ENCODE data around the gene THAP8.
"Not testable (repeated sequence)": the region's sequence is repeated elsewhere in the genome, so short reads cannot be mapped to it uniquely, and the experiment has no call there.

The THAP8 gene
- total RNA-seq = 0.28 to 7.5 (median 3.4) reads per million in 17 experiments

DNA sequence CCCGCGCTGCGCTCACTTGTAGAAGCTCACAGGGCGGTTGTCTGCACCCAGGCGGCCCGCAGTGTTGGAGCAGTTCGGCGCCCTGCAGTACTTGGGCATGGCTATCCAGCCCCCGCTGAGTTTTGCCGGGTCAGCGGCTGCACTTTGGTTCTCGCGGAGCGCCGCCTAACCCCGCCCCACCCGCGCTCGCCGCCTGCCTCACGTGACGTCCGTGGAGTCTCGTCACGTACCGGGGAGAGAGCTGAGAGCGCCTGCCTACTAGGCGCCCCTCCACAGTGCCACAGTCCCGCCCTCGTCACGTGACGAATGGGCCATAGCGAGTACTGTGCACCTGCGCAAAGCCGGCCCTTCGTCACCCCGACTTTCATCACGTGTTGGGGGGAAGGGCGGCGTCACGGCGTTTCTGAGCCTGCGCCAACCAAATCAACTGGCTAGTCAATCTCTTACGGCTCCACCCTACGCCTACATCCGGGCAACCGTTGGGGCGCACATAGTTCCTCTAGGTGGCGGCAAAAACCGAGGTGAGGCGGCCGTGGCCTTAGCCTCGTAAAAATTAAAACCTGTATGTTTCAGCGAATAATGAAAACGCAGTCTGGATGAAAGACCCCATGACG lies at the start of gene THAP8:
THAP8 (minus strand) TSS at position 167 of the 614 bp plus-strand sequence; CDS start at position 99, 68 bp downstream.
- peak; percentile 100 for DNase-seq

DNA sequence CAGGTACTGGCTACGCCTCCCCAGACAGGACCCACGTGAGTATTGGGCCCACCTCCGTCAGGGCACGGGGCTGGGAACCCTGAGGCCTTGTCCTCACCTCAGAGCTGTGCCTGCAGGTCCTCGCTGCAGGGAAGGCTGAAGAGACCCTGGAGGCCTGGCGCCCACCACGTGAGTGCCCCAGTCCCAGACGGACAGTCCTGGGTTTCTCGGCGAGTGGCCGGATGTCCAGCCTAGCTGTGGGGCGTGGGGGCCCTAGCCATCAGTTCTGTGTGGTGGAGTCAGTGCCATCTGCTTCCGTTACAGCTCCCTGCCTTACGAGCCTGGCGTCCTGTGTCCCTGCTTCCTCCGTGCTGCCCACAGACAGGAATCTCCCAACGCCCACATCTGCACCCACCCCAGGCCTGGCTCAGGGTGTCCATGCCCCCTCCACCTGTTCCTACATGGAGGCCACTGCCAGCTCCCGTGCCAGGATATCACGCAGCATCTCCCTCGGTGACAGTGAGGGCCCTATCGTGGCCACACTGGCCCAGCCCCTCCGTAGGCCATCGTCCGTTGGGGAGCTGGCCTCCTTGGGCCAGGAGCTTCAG lies 49.0 kb upstream of the THAP8 start:
- DNase-seq = no peak

DNA sequence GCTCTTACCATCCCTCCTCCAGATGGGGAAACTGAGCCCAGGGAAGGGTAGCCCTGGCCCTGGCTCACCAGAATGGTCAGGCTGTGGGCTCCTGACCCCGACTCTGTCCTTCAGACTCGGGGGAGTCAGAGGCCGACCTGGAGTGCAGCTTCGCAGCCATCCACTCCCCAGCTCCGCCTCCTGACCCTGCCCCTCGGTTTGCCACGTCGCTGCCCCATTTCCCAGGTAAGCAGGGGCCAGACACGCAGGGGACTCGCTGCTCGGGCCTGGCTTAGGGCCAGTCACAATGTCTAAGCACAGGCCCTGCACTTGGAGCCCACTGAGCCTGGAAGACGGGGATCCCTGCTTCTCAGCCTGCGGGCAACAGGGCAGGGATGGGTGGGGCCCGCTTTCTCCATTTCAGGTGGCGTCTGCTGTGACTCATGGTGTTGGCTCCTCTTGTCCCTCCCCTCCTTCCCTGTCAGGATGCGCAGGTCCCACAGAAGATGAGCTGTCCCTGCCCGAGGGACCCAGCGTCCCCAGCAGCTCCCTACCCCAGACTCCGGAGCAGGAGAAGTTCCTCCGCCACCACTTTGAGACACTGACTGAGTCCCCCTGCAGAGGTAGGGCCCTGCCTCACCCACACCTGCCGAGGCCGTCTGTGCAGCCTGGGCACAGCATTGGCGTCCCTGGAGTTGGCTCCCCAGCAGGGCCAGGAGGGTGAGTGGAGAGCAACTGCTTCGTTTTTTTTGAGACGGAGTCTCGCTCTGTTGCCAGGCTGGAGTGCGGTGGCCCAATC lies 47.7 kb upstream of the THAP8 start:
- no peak for DNase-seq

DNA sequence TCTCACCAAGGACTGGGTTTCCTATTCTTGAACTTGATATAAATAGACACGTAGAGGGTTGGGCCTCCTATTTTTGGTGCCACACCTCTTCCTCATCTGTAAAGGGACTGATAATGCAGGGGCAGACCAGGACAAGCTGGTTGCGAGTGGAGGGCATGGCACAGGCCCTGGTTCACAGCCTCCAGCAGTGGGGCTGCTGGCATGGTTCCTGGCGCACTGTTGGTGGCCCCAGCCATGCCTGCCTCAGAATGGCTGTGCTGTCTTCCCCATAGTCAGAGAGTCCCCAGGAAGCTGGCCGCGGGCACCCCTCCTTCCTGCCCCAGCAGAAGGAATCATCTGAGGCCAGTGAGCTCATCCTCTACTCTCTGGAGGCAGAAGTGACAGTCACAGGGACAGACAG lies 46.4 kb upstream of the THAP8 start:
- DNase-seq = peak; percentile 9 to 71 (median 52)

GRCh38 chr19:36099166-36099785 lies 45.2 kb upstream of the THAP8 start:
- DNase-seq = no peak

- no peak for DNase-seq
Observed at GRCh38 chr19:36097036-36097435, 43.0 kb upstream of the THAP8 start.

- DNase-seq = no peak
Observed at GRCh38 chr19:36093687-36094086, 39.6 kb upstream of the THAP8 start.

DNA sequence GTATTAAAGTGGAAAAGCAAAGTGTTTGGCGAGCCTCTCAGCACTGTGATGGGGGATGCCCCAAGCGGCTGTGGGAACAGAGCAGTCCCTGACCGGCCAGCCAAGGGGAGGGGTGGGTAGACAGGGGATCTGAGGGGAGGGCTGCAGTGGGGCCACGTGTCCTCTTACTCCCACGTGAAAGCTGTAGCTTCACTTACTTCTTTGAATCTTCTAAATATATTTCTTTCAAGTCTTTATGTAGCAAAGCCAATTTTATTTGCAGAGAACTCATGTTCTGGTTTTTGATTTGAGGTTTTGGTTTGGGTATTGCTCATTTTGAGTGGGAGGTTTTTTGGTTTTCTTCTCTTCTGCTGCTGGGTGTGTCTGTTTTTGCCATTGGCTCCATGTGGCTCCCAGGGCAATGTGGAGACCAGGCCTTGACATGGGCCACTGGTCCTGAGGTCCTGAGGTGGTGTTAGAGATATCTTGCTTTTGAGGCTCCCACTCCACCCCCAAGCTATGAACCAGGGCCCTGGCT lies 39.1 kb upstream of the THAP8 start:
- DNase-seq = no peak

- no peak for DNase-seq
Observed at GRCh38 chr19:36092566-36092965, 38.5 kb upstream of the THAP8 start.

DNA sequence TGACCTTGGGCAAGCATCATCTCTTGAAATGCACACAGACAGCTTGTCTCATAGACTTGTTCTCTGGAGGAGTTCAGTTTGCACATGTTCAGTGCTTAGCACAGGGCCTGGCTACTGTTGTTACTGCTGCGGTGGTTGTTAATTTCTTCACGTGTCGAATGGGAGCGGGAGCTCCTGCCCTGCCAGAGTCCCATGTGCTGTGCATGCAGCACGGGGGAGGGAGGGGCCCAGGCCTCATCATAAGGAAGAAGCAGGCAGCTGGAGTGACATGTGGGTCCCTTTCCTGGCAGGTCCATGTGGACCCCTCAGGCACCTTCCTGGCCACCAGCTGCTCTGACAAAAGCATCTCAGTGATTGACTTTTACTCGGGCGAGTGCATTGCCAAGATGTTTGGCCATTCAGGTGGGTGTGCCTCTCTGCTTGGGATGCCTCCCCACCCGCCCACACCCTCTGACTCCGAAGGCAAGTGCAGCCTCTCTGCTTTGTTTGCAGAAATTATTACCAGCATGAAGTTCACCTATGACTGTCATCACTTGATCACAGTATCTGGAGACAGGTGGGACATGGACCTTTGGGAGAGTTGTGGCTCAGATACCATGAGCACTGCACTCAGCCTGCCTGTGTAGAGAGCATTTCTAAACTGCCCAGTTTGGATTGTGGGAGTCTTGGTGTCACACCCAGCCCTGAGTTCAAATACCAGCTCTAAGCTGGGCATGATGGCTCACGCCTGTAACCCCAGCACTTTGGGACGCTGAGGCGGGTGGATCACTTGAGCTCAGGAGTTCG lies 37.0 kb upstream of the THAP8 start:
- DNase-seq = no peak

- no peak for DNase-seq
Observed at GRCh38 chr19:36089847-36090246, 35.8 kb upstream of the THAP8 start.

DNA sequence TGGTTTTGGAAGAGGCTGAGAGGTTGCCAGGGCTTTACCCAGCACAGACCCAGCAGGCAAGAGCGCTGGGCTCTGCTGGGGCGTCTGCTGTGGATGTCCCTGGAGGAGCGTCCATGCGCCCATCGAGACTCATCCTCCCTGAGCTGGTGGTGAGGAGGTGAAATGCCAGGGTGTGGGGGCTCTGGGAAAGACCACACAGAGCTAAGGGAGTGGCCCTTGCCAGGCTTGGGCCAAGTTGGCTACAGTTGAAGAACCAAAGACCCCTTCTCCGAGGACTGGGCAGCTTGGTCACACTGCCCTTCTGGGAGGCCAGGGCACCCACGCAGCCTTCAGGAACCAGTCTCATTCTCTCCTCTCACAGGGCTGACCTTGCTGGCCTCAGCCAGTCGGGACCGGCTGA lies 32.2 kb upstream of the THAP8 start:
- no peak for DNase-seq

- DNase-seq = no peak
Observed at GRCh38 chr19:36084231-36085009, 30.3 kb upstream of the THAP8 start.

- DNase-seq = no peak
Observed at GRCh38 chr19:36082916-36083315, 28.8 kb upstream of the THAP8 start.

GRCh38 chr19:36081894-36082293 lies 27.8 kb upstream of the THAP8 start:
- DNase-seq = no peak

- DNase-seq = no peak
Observed at GRCh38 chr19:36081385-36081784, 27.3 kb upstream of the THAP8 start.

- DNase-seq = peak; percentile 24 to 55 (median 37)
Observed at GRCh38 chr19:36079389-36079945, 25.4 kb upstream of the THAP8 start.

DNA sequence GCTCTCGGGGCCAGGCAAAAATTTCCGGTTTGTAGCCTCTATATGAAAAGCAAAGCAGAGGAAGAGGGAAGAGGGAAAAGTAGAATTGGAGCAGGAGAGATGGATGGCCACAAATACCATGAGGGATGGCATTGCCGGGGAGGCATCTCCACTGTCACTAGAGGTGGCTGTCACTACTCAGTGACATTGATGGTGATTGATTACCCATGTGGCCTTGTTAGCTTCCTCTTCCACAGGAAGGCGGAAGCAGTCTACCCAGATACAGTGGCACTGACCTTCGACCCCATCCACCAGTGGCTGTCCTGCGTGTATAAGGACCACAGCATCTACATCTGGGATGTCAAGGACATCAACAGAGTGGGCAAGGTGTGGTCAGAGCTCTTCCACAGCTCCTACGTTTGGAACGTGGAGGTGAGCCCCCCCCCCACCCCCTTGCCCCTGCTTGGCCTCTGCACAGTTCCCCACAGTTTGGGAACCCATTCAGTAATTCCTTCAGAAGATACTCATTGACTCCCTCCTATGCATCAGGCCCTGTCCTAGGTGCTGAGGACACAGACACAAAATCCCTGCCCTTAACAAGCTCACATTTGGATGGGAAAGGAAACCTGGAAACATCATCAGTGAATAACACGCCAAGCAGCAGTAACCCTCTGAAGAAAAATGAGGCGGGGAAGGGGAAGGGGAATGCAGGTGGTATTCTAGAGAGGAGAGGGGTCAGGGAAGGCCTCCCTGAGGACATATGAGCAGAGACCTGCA lies 19.2 kb upstream of the THAP8 start:
- no peak for DNase-seq

- no peak for DNase-seq
Observed at GRCh38 chr19:36072081-36072480, 18.0 kb upstream of the THAP8 start.

DNA sequence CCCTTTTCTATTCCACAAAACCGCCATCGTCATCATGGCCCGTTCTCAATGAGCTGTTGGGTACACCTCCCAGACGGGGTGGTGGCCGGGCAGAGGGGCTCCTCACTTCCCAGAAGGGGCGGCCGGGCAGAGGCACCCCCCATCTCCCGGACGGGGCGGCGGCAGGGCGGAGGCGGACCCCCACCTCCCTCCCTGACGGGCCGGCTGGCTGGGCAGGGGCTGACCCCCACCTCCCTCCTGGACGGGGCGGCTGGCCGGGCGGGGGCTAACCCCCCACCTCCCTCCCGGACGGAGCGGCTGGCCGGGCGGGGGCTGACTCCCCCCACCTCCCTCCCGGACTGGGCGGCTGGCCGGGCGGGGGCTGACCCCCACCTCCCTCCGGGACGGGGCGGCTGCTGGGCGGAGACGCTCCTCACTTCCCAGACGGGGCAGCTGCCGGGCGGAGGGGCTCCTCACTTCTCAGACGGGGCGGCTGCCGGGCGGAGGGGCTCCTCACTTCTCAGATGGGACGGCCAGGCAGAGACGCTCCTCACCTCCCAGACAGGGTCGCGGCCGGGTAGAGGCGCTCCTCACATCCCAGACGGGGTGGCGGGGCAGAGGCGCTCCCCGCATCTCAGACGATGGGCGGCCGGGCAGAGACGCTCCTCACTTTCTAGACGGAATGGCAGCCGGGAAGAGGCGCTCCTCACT lies 14.9 kb upstream of the THAP8 start:
- DNase-seq = not testable (repeated sequence)

All from suppressor macrophage (primary cell).